Right lung (tissue), 5 donors: Measurements from ENCODE around the gene SHH. TPM values are rescaled to one million over a fixed set of nuclear protein-coding genes. Genes with fewer than 3 reads are reported as not detected.
"Not testable (repeated sequence)": the region's sequence is repeated elsewhere in the genome, so short reads cannot be mapped to it uniquely, and the experiment has no call there.

Source experiments
- DNase-seq, 2 donors: peaks; one replicate each; pipeline ENCODE4 v3.0.0-alpha.2; 2013
- polyA plus RNA-seq, 5 donors: library from polyadenylated mRNA; unstranded; fragments of 120-200 nt; gene quantifications; one replicate each; pipeline versions ENCODE4 v1.2.1 to v1.2.3, GENCODE V29; 2013; ENCODE audit warnings: inconsistent platforms in 1 of 5, low replicate concordance in 1 of 5; ENCODE audit not compliant: insufficient read length in 5 of 5, insufficient read depth in 1 of 5

SHH gene
- polyA plus RNA-seq, 5 donors: 12.9 to 23.3 (median 16.4) TPM

DNA sequence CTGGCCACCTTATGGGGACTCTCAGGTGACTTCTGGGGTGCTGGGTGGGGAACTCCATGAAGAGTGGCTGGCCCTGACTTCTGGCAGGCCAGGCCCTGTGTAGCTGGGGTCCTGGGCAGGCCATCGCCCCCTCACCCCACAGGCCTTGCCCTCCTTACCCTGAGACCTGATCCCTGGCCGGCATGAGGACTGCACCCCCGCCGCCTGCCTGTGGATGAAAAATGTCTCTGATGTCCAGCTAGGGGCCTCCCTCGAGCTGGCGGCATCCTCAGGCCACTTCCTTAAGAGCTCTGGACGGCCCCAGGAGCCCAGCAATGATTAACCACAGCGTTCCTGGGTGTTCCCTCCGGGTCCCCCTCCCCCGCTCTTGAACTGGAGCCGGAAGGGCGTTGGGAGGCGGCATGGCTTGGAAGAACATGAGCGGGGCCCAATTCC, 31.8 kb upstream of the SHH start:
- peak; percentile 70 to 75 for DNase-seq

DNA sequence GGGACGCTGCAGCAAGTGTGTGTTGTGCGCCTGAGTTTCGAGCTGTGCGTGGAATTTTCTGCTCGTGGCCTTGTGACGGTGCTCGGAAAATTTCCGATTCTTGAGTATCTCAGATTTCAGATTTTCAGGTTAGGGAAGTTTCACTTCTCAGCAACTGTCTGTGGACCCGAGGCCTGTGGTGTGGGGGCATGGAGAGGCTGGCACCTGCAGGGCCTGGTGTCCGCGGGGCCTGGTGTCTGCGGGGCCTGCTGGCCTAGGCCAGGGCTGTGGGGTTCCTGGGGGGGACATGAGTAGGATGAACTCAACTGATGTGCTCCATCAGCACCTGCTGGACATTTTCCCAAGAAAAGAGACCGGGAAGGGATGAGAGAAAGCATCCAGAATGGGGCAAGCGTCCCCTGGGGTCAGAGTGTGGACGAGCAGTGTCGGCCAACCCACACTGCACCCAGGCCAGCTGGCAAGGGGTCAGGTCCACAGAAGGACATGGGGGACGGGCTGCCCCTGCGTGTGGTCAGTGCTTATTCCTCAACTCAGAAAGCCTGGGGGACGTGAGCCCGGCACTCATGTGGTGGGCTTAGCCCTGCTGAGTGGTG, 31.3 kb upstream of the SHH start:
- DNase-seq: no peak

DNA sequence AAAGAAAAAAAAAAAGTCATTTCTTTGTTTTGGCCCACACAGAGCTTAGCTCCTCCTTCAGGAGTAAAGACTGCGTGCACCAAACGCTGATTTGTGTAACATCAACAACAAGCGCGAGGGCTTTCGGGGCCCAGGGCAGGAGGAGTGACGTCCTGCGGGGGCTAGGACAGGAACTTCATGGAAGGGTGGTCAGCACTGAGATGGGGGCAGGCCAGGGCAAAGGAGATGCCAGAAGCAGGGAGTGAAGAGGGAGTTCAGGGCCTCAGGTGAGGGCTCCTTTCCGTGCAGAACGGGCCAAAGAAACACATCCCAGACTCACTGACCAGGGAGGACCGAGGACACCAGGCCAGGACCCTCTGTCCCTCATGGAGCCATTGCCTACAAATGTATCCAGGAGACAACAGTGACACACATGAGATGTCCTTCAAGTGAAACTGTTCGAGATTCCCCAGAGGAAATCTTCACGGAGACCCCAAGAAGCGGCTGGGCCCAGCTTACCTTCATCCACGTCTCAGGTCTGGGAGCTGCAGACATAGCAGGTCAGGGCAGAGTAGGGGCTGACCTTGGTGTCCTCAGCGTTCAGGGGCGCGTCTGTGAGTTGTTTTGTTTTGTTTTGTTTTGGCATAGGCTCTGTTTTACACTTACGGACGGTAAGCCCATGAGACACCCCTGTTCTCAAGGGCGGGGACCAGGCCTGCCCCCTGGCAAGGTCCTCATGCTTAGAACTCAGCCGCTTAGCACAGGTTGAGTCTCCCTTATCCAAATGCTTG, 30.4 kb upstream of the SHH start:
- DNase-seq: no peak

DNA sequence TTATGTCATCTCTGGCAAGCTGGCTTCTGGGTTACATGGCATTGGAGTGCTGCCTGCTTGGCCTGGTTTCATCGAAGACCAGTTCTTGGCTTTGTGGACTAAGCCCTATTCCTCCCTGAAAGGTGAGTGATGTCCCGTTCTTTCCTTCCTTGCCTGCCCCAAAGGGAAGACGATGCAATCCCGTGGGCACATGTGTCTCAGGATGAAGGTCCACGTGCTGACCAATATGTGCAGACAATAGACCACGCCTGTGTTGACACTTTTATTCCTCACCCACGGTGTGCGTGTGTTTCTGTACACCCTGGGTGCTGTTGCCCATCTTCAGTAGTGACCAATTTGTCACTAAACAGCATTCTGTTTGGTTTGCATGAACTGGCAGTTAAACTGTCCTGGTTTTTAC, 28.6 kb upstream of the SHH start:
- DNase-seq: no peak

DNA sequence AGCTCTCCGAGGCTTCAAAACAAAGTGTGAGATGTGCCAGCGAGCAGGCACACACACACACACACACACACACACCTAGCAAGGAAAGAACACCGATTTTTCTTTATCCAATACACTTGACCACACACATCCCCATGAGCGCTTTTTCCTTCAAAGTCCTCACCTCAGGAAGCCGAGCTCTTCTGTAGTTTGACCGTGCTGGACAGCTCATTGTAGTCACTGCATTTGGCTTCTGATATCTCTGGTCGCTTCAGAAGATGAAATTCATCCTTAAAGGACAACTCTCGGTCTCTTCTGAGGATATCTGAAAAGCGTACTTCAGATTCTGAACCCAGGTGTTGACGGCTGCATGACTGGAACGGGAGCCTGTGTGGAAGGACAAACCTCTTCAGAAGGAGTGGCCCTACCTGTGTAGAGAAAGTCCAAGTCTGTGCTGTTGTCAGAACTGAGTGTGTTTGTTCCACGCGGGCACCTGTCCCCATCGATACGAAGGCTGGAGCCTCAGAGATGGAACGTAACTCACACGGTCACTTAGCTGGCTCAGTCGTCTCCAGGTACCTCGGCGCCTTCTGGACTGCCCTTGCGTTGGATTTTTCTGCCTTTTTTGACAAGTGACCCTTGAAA, 28.1 kb upstream of the SHH start:
- no peak for DNase-seq

DNA sequence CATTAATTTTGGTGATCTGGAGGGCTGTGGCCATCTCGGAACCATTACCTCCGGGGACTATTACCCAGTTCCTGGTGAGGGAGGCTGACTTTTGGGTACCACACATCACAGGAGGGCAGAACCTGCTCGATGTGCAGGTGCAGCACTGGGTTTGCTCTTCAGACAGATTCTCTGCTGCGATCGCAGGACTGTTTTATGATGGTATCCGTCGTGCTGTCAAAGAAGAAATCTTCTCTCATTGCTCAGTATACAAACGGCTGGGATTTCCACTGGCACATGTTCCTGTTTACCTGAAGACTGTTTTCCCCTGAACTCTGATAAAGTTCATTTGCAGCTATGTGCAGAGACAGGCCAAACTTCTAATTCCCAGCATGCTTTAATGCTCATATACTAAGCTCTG, 27.2 kb upstream of the SHH start:
- no peak for DNase-seq

DNA sequence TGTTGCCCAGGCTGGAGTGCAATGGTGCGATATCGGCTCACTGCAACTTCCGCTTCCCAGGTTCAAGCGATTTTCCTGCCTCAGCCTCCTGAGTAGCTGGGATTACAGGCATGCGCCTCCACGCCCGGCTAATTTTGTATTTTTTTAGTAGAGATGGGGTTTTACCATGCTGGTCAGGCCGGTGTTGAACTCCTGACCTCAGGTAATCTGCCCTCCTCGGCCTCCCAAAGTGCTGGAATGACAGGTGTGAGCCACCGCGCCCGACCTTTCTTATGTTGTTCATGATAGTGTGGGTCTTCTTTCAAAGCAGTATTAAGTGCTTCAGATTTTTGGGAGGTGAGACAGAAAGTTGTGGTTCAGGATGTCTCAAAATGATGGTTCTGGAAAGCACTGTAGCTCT, 26.0 kb upstream of the SHH start:
- not testable (repeated sequence) for DNase-seq

DNA sequence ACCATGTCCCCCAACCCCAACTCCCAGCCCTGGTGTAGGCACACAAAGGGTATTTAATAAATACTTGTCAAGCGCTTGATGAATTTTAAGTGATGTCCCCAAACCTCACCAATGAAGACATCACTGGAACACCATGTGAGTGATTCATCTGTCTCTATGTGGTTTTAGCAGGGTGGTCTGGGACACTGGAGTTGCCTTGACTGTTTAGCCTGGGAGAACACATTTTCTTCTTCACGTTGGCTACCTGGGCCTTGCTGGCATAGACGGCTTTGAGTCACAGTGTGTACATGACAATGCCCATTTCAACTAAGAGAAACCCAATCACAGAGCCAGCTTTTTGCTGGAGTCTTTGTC, 24.8 kb upstream of the SHH start:
- DNase-seq: no peak

DNA sequence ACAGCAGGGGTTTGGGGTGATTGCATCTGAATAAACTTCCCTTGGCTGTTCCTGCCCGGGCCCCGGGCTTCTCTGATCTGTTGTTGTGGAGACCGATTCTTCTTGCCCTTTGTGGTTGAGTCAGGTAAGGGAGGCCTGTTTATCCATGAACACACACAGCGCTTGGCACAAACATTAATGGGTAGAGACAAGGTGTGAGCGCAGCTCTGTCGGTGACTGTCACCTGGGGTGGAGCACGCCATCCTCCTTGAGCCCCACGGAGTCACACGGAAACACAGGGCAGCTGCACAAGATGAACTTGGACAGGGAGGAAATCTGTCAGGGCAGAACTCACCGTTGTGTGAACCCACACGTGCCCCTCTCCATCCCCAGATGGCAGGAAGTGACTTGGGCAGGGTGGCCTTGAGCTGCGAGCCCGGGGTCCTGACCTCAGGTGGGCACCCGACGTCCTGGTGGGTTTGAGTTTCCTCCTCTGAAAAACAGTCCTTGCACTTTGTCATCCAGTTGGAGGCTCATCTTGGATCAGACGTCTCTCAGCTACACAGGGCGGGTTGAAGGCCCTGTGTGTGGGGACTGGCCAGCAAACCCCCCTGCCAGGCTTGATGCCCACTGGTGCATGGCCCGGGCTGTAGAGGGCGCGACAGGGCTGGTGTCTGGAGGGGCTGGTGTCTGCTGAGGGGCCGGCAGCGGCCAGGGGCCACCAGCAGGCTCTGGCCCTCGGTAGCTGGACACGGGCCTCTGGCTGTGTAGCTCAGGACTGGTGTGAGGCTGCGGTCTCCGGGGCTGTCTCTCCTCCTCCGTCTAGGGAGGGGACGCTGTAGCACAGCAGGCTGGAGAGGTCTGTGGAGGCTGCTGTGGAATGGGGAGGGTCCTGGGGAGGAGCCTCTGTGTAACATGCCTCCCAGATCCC, 24.2 kb upstream of the SHH start:
- no peak for DNase-seq

DNA sequence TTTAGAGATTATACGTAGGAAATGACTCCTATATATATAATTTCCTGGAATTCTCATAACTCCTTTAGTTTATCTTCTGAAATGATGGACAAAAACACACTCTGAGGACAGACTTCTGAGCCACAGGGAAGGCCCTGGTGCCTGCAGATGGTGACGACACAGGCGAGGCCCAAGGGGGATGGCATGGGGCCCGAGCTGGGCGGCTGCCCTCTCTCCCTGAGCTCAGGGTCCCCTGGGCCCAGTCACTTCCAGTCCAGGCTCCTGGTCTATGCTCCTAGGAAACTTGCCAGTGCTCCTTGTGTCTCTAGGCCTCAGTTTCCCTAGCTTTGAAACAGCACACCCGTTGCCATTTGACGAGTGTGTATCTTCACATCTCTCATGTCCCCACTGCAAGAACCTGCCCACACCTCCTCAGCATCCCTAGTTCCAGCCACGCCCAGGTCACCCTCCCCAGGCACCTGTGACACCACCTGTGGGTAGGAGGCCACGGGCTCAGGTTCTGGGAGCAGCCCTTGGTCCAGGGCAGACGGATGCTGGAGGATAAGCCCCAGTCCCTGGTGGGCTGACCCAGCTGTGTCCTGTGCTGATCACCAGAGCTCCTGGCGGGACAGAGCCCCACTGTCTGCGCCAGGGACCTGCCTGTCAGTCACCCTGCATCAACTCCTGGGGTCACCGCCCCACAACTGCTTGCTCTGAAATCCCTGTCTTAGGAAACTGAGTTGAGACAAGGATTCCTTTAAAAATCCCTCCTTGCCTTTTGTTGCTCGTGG, 23.4 kb upstream of the SHH start:
- DNase-seq: no peak

DNA sequence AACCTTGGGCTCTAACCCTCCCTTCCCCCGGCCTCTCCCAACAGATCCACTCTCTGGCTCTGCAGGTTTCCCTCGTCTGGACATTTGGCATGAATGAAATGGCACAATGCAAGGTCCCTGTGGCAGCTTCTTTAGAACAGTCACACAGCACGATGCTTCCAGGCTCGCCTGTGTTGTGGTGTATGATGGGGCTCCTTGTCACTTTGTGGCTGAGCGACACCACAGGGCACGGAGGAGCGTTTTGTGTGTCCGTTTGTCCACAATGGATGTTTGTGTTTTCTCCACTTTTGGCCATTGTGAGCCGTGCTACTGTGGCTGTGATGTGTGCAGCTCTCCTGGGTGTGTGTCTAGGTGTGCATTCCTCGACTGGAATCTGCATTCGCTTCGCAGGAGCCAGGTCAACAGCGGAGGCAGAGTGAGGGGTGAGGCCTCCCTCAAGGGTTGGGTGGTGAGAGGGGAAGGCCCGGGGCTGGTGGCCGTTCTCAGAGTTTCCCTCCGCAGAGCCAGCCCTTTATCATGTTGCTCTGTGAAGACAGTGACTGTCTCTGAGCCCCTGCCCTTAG, 22.3 kb upstream of the SHH start:
- no peak for DNase-seq

DNA sequence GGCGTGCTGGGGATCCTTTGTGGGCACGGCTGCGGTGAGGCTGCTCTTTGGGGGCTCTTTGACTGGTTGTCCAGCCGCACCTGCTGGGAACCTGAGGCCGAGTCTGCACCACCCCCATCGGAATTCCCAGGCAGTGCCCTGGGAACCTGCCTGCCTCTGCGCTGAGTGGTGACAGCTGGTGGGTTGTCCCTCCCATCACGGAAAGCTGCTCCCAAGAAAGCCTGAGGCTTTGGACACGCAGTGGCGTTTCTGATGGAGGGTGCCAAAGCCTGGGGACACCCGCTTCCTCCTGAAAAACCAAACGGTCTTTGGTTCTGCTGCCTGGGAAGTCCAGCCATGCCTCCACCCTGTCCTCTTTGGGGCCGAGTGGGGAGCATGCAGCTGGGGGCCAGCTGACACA, 21.4 kb upstream of the SHH start:
- no peak for DNase-seq

DNA sequence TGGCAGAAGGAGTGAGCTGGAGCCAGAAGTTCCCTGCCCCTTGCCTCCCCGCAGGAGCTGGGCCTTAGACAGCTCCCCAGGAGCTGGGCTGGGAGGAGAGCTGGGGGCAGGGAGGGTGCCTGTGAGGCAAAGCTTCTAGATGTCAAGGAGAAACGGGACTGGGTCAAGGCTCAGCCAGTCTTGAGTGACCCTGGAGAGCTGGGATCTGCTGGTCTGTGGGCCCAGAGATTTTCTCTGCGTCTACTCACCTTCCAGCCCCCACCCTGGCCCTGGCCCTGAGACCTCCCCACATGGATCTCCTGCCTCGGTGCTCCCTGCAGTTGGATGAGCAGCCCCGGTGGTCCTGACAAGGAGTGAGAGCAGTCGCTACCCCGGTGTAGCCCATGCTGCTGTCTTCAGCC, 20.3 kb upstream of the SHH start:
- no peak for DNase-seq

DNA sequence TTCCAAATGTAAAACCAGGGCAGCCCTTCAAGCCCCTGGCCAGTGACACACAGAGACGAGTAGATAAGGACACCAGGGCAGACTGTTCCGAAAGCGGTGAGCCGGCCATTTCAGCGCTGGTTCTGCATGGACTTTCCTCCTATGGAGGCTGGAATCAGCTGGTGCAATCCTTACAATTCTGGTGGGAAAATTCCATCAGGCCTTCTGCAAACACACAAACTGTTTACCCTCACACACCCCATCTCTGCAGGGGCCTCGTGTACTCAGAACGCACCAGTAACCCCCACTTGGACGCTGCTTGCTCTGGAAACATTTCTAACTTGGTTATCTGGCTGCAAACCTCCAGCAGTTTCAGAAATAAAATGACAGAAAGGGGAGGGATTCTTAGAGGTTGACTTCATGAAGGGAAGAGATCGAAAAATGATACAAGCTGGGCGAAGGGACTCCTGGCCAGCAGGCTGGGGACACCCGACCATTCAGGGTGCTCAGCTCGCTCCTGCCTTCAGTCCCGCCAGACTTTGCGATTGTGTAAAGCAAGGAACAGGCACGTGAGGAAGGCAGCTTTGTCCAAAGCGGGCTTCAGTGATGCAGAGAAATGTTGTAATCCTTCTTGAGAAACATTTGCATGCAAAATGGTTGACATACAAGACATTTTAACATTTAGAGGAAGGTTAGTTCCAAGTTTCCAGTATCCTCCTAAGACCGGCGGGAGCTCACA, 19.7 kb upstream of the SHH start:
- no peak for DNase-seq

DNA sequence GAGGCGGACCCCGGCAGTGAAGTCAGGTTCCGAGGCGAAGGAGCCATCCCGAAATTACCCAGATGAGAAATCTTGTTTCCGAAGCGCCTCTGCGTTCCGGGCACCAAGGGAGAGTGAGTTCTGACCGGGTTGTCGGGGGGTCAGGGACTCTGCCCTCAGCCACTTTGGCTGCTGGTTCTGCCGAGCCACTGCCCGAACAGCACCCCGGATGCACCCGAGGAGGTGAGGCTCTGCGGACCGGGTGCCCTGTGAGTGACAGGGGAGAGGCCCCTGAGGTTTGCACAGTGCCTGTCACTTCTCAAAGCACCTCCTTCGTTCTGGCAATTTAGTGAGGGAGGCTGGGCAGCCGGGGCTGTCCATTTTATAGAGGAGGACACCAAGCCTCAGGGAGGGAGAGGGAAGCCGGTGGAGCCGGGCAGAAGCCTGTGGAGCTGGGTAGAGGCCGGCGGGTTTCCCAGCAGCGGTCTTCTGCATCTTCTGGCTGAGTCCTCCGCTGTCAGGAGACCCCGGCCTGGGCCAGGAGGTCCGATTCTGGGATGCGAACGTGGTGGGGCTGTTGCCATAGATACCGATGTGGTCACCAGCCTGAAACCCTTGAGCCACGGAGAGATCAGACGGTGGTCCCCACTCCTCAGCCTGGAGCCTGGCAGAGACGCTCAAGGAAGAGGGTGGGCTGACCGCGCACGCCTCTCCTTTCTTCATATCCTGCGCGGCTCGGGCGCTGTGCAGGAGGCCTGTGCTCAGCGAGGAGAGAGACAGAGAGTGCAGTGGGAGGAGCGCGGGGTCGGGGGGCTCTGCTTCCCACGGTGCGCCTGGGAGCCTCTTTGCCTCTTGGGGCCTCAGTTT, 18.9 kb upstream of the SHH start:
- DNase-seq: no peak

DNA sequence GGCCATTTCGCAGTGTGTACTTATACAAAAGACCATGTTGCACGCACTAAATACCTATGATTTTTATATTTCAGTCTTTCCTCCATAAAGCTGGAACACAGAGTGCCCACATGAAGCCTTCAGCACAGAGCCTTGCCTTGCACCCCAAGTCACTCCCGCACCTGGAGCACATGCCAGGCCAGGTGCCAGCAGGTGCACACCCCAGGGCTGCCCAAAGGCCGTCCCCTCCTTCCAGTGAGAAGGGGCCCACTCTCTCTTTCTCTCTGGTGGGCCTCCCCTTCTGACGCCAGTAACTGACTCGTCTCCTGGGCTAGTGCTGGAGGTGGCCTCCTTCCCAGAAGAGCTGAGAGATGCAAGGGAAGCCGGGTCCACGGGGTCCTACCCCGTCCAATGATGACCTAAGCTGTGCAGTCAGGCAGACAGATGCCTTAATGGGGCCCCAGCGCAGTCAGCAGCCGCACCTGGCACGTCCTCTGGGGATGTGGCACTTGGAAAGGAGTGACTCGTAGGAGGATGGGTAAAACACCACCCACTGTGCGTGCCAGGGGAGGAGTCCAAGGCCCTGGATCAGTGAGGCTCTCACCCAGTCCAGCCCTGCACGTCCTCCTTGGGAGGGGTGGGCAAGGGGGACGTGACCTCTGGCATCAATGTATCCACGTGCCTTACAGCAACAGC, 17.7 kb upstream of the SHH start:
- DNase-seq: no peak

DNA sequence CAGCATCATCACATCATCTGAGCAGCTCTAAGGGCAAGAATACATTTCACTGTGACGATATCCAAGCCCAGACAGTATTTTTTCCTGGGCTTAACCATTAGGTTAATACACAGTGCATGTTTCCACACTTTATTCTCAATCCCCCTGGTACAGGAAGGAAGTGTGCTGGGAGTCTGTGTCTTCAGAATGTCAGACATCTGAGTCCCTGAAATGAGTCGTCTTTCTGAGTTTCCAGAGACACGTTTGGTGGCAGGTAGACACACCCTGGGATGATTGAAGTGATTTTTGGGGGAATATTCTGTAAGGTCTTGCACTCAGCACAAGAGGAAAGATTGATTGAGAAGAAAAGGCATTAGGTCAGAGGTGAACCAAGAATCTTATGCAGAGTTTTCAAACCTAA, 13.1 kb upstream of the SHH start:
- no peak for DNase-seq

DNA sequence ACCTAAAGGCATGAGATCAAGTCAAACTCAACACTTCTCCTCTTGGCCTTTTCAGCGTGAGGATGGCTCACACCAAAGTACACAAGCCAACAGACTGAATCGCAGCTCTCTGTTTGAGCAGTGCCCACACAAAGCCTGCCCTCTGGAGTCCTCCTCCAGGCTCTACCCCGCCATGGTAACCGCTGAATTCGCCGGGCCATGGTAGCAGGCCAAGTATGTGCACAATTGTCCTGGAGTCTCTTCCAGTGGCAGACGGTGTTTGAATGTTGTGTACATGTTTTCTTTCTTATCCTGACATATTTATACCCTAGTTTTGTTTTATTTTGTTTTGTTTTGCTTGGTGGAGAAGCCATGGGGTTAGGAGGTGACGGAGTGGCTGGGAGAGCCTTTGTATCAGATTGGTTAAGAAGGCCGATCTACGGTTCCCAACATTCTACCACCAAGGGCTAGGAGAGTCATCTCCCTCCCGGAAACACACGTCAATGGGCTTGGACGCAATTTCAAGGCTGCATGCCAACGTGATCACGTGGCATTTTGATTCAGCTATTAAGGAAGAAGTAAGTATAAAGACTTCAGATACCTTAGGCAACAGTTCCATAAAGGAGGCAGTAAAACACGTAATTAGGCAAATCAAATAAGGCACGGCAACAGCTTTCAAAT, 12.1 kb upstream of the SHH start:
- DNase-seq: no peak
